Fibroblast of lung (primary cell): ENCODE data around the gene SBF2. TPM values are rescaled to one million over a fixed set of nuclear protein-coding genes. Genes with fewer than 3 reads are reported as not detected.
"Not testable (repeated sequence)": the region's sequence is repeated elsewhere in the genome, so short reads cannot be mapped to it uniquely, and the experiment has no call there.

Source experiments
- DNase-seq, 2 donors: peaks; one replicate each; pipeline versions ENCODE4 v3.0.0 to v3.0.0-alpha.2; 2010; ENCODE audit warnings: low read depth in 2 of 2
- H2AFZ ChIP-seq: 2 replicates; pipeline ENCODE4 v1.5.1; 2012; ENCODE audit warnings: low read length, control low read depth, inconsistent platforms
- H3K27ac ChIP-seq: 2 replicates; pipeline ENCODE4 v1.5.1; 2011; ENCODE audit warnings: low read length, control low read depth; ENCODE audit not compliant: insufficient read depth
- H3K27me3 ChIP-seq: 2 replicates; pipeline ENCODE4 v1.5.1; 2011; ENCODE audit warnings: mild to moderate bottlenecking, low read length; ENCODE audit not compliant: control insufficient read depth, insufficient read depth
- H3K36me3 ChIP-seq: 2 replicates; pipeline ENCODE4 v1.5.1; 2011; ENCODE audit warnings: low read length; ENCODE audit not compliant: control insufficient read depth, insufficient read depth
- H3K4me1 ChIP-seq: 2 replicates; pipeline ENCODE4 v1.5.1; 2011; ENCODE audit warnings: low read length; ENCODE audit not compliant: control insufficient read depth, insufficient read depth; ENCODE audit errors: extremely low read depth
- H3K4me2 ChIP-seq: 2 replicates; pipeline ENCODE4 v1.5.1; 2011; ENCODE audit warnings: low read length, control low read depth; ENCODE audit not compliant: insufficient read depth; ENCODE audit errors: extremely low read depth
- H3K4me3 ChIP-seq, 4 experiments: fragments of 200-600 bp in 1 of 4; sonication (generic) in 1 of 4; replicated peaks in 1 of 4; 2 replicates each; pipeline ENCODE4 v1.5.1; 2011 to 2016; ENCODE audit warnings: low read length in 4 of 4, low read depth in 3 of 4, mild to moderate bottlenecking in 3 of 4, control low read depth in 2 of 4, inconsistent platforms in 1 of 4, mixed read lengths in 1 of 4; ENCODE audit not compliant: insufficient read depth in 1 of 4; ENCODE audit errors: control extremely low read depth in 1 of 4
- H3K79me2 ChIP-seq: 2 replicates; pipeline ENCODE4 v1.5.1; 2012; ENCODE audit warnings: mild to moderate bottlenecking, low read length, inconsistent platforms; ENCODE audit not compliant: control insufficient read depth, insufficient read depth
- H3K9ac ChIP-seq: 2 replicates; pipeline ENCODE4 v1.5.1; 2011; ENCODE audit warnings: mild to moderate bottlenecking, low read length, control low read depth; ENCODE audit not compliant: insufficient read depth
- H3K9me3 ChIP-seq: 2 replicates; pipeline ENCODE4 v1.5.1; 2012; ENCODE audit warnings: low read depth, low read length; ENCODE audit not compliant: control insufficient read depth, insufficient read depth
- H4K20me1 ChIP-seq: 2 replicates; pipeline ENCODE4 v1.5.1; 2011; ENCODE audit warnings: low read length; ENCODE audit not compliant: control insufficient read depth, insufficient read depth; ENCODE audit errors: extremely low read depth
- CTCF ChIP-seq, 2 donors: IDR thresholded peaks in 1 of 2; conservative IDR thresholded peaks in 1 of 2; 1 replicate in 1 of 2; 2 replicates in 1 of 2; pipeline ENCODE4 v1.5.1; 2011 to 2012; ENCODE audit warnings: low read length in 2 of 2, control low read depth in 1 of 2, inconsistent platforms in 1 of 2, low read depth in 1 of 2, mild to moderate bottlenecking in 1 of 2
- EZH2 ChIP-seq: IDR thresholded peaks from 2 replicates; pipeline ENCODE4 v1.5.1; 2012; ENCODE audit warnings: low read length, control low read depth, mild to moderate bottlenecking; ENCODE audit errors: missing control alignments
- polyA plus RNA-seq, 2 donors: library from polyadenylated mRNA; depleted of rRNA in 1 of 2; stranded (reverse) in 1 of 2; unstranded in 1 of 2; fragments of >200 nt; gene quantifications; 2 replicates each; pipeline ENCODE4 v1.2.1, GENCODE V29; 2011 to 2012; ENCODE audit warnings: missing spikeins in 1 of 2
- total RNA-seq: library from RNA; depleted of rRNA; stranded (reverse); fragments of >200 nt; gene quantifications from 2 replicates; pipeline ENCODE4 v1.2.1, GENCODE V29; 2014

SBF2 gene
- total and polyA plus RNA-seq, 2 donors (not counting 1 experiment from before 2014, with no cell fraction given) = 69.4 to 95.9 TPM

- no peak for DNase-seq
- no peak overlapping the region for H3K4me2 ChIP-seq
- no peaks in the 10 kb centered on the region for H3K79me2 ChIP-seq
- no peaks in the 10 kb centered on the region for H3K27me3 ChIP-seq
- H3K36me3 ChIP-seq = no peaks in the 10 kb centered on the region
- no peak overlapping the region for H3K9ac ChIP-seq
- H3K27ac ChIP-seq = no peak overlapping the region
- H4K20me1 ChIP-seq = no peaks in the 10 kb centered on the region
- H2AFZ ChIP-seq = no peak overlapping the region
- no peak overlapping the region for H3K4me3 ChIP-seq
- TF ChIP-seq EZH2 (no peak), CTCF (conservative IDR thresholded peaks at IDR 0.05 in 1 of 2, IDR thresholded peaks at IDR 0.05 in 1 of 2; ENCODE audit: low read depth in 1 of 2, low read length in 2 of 2) (no peak)
- H3K4me1 ChIP-seq = peaks cover 1% of the 10 kb centered on the region
- H3K9me3 ChIP-seq = no peaks in the 10 kb centered on the region
Measured at GRCh38 chr11:10134975-10135481, 159.0 kb downstream of the SBF2 start.

- H4K20me1 ChIP-seq, H3K4me1 ChIP-seq, H3K9me3 ChIP-seq, H3K36me3 ChIP-seq, H3K4me3 ChIP-seq, H2AFZ ChIP-seq, H3K9ac ChIP-seq, H3K79me2 ChIP-seq, H3K4me2 ChIP-seq, H3K27ac ChIP-seq, H3K27me3 ChIP-seq, DNase-seq: not testable (repeated sequence)
Measured at GRCh38 chr11:10134226-10134625, 159.8 kb downstream of the SBF2 start.

GRCh38 chr11:10133251-10133650, 160.8 kb downstream of the SBF2 start:
- H3K4me3 ChIP-seq, H3K9me3 ChIP-seq, H3K36me3 ChIP-seq, H2AFZ ChIP-seq, H3K4me2 ChIP-seq, H3K27me3 ChIP-seq, H3K4me1 ChIP-seq, H4K20me1 ChIP-seq, H3K9ac ChIP-seq, DNase-seq, H3K79me2 ChIP-seq, H3K27ac ChIP-seq: not testable (repeated sequence)

- H3K9ac ChIP-seq = no peak overlapping the region
- no peaks in the 10 kb centered on the region for H3K4me1 ChIP-seq
- no peaks in the 10 kb centered on the region for H3K79me2 ChIP-seq
- H3K4me3 ChIP-seq = no peak overlapping the region
- no peak overlapping the region for H3K4me2 ChIP-seq
- no peaks in the 10 kb centered on the region for H3K9me3 ChIP-seq
- H3K27ac ChIP-seq = no peak overlapping the region
- no peaks in the 10 kb centered on the region for H4K20me1 ChIP-seq
- no peak for TF ChIP-seq EZH2
- no peak for TF ChIP-seq CTCF (conservative IDR thresholded peaks at IDR 0.05 in 1 of 2, IDR thresholded peaks at IDR 0.05 in 1 of 2; ENCODE audit: low read depth in 1 of 2, low read length in 2 of 2)
- DNase-seq = no peak
- no peak overlapping the region for H2AFZ ChIP-seq
- H3K27me3 ChIP-seq = no peaks in the 10 kb centered on the region
- no peaks in the 10 kb centered on the region for H3K36me3 ChIP-seq
Measured at GRCh38 chr11:10130875-10131274, 163.1 kb downstream of the SBF2 start.

- H3K9ac ChIP-seq, H3K79me2 ChIP-seq, H3K4me2 ChIP-seq, DNase-seq, H3K9me3 ChIP-seq, H4K20me1 ChIP-seq, H3K27ac ChIP-seq, H3K4me3 ChIP-seq, H3K36me3 ChIP-seq, H3K27me3 ChIP-seq, H3K4me1 ChIP-seq, H2AFZ ChIP-seq: not testable (repeated sequence)
Measured at GRCh38 chr11:10129184-10129583, 164.8 kb downstream of the SBF2 start.
